SK-N-SH treated with all-trans-retinoic acid at 6 μM for 48 hours (cell line): ENCODE results near the gene SEMA3F.

Experiments used
- ATAC-seq: fragments of 200-7000 bp; cut with Tn5 transposase; 3 replicates; pipeline ENCODE4 v1.9.1; 2020; ENCODE audit warnings: mild to moderate bottlenecking, moderate library complexity
- ARNTL ChIP-seq: fragments of 450-650 bp; formaldehyde crosslinking; IDR thresholded peaks from 2 replicates; pipeline ENCODE4 v1.5.0; 2020; ENCODE audit warnings: low read depth, mild to moderate bottlenecking, moderate library complexity, borderline replicate concordance
- BACH2 ChIP-seq: fragments of 250-450 bp; sonication (Bioruptor Pico); IDR thresholded peaks from 2 replicates; pipeline ENCODE4 v1.9.0; 2021; ENCODE audit warnings: mild to moderate bottlenecking, borderline replicate concordance
- CSDC2 ChIP-seq: fragments of 250-450 bp; sonication (Bioruptor Pico); IDR thresholded peaks from 2 replicates; pipeline ENCODE4 v1.5.0; 2020; ENCODE audit warnings: mild to moderate bottlenecking, moderate library complexity
- GLIS3 ChIP-seq: fragments of 250-450 bp; sonication (Bioruptor Pico); IDR thresholded peaks from 2 replicates; pipeline ENCODE4 v1.5.0; 2020; ENCODE audit warnings: mild to moderate bottlenecking, moderate library complexity
- ISL1 ChIP-seq: fragments of 250-450 bp; sonication (Bioruptor Pico); IDR thresholded peaks from 2 replicates; pipeline ENCODE4 v2.1.2; 2022; ENCODE audit warnings: mild to moderate bottlenecking, moderate library complexity
- OSR1 ChIP-seq: fragments of 250-450 bp; sonication (Bioruptor Pico); IDR thresholded peaks from 2 replicates; pipeline ENCODE4 v1.8.0; 2022; ENCODE audit warnings: moderate library complexity, mild to moderate bottlenecking, inconsistent platforms
- PPARA ChIP-seq: fragments of 250-450 bp; sonication (Bioruptor Pico); IDR thresholded peaks from 2 replicates; pipeline ENCODE4 v1.5.0; 2020; ENCODE audit warnings: mild to moderate bottlenecking, borderline replicate concordance
- RARB ChIP-seq: fragments of 250-450 bp; sonication (Bioruptor Pico); IDR thresholded peaks from 2 replicates; pipeline ENCODE4 v1.8.0; 2021; ENCODE audit warnings: mild to moderate bottlenecking, moderate library complexity
- SNAI2 ChIP-seq: fragments of 250-450 bp; sonication (Bioruptor Pico); IDR thresholded peaks from 2 replicates; pipeline ENCODE4 v1.5.0; 2020; ENCODE audit warnings: mild to moderate bottlenecking, moderate library complexity
- TCF4 ChIP-seq: fragments of 250-450 bp; sonication (Bioruptor Pico); IDR thresholded peaks from 2 replicates; pipeline ENCODE4 v1.8.0; 2021; ENCODE audit warnings: mild to moderate bottlenecking, moderate library complexity, borderline replicate concordance
- TOX ChIP-seq: fragments of 250-450 bp; sonication (Bioruptor Pico); IDR thresholded peaks from 2 replicates; pipeline ENCODE4 v1.8.0; 2021; ENCODE audit warnings: mild to moderate bottlenecking, moderate library complexity, borderline replicate concordance
- ZC3H10 ChIP-seq: fragments of 250-450 bp; sonication (Bioruptor Pico); IDR thresholded peaks from 2 replicates; pipeline ENCODE4 v1.5.1; 2021; ENCODE audit warnings: mild to moderate bottlenecking, moderate library complexity
- ZFP3 ChIP-seq: fragments of 250-450 bp; sonication (Bioruptor Pico); IDR thresholded peaks from 2 replicates; pipeline ENCODE4 v1.5.0; 2020; ENCODE audit warnings: mild to moderate bottlenecking, moderate library complexity
- ZNF565 ChIP-seq: fragments of 450-650 bp; formaldehyde crosslinking; conservative IDR thresholded peaks from 2 replicates; pipeline ENCODE4 v1.5.0; 2020; ENCODE audit warnings: low read depth, mild to moderate bottlenecking, moderate library complexity
- ZNF70 ChIP-seq: fragments of 450-650 bp; formaldehyde crosslinking; IDR thresholded peaks from 2 replicates; pipeline ENCODE4 v1.5.0; 2020; ENCODE audit warnings: mild to moderate bottlenecking, moderate library complexity
- ZNF8 ChIP-seq: fragments of 450-650 bp; formaldehyde crosslinking; IDR thresholded peaks from 2 replicates; pipeline ENCODE4 v1.5.0; 2020; ENCODE audit warnings: mild to moderate bottlenecking, moderate library complexity
- TF ChIP-seq, protein P1 (sequence below): fragments of 250-450 bp; sonication (Bioruptor Pico); IDR thresholded peaks from 2 replicates; pipeline ENCODE4 v1.5.1; 2020; ENCODE audit warnings: low read depth, mild to moderate bottlenecking, moderate library complexity
- TF ChIP-seq, protein P2 (sequence below): fragments of 250-450 bp; sonication (Bioruptor Pico); IDR thresholded peaks from 2 replicates; pipeline ENCODE4 v1.5.1; 2021; ENCODE audit warnings: mild to moderate bottlenecking, moderate library complexity
- TF ChIP-seq, protein P3 (sequence below): fragments of 250-450 bp; sonication (Bioruptor Pico); IDR thresholded peaks from 2 replicates; pipeline ENCODE4 v1.8.0; 2020; ENCODE audit warnings: mild to moderate bottlenecking, moderate library complexity, borderline replicate concordance

Gene SEMA3F

DNA sequence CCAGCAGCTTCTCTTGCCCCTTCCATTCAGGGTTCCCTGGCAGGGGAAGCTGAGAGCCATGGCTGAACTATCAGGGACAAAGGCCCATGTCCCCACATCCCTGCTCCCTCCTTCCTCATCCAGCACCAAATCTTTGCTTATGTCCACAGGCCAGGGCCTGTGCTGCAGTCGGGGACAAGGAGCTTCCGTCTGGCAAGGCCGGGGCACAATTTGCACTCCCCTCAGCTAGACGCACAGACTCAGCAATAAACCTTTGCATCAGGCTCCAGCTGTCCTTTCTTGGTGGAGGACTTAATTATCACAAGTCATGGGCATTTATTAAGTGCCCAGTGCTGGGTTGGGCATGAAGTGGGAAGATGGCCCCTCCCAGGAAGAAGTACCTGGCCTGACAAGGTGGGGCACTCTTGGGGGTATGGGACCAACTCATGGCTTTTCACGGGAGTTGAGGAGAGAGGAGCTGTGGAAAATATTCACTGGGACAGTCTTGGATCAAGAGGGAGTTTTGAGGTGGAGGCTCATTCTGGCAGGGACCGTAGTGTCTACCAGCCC is 41.2 kb downstream of the SEMA3F start (continued):
- TF ChIP-seq, protein P1, sequence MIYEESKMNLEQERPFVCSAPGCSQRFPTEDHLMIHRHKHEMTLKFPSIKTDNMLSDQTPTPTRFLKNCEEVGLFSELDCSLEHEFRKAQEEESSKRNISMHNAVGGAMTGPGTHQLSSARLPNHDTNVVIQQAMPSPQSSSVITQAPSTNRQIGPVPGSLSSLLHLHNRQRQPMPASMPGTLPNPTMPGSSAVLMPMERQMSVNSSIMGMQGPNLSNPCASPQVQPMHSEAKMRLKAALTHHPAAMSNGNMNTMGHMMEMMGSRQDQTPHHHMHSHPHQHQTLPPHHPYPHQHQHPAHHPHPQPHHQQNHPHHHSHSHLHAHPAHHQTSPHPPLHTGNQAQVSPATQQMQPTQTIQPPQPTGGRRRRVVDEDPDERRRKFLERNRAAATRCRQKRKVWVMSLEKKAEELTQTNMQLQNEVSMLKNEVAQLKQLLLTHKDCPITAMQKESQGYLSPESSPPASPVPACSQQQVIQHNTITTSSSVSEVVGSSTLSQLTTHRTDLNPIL (CRISPR knock-in tag): no peak
- TF ChIP-seq OSR1: no peak

DNA sequence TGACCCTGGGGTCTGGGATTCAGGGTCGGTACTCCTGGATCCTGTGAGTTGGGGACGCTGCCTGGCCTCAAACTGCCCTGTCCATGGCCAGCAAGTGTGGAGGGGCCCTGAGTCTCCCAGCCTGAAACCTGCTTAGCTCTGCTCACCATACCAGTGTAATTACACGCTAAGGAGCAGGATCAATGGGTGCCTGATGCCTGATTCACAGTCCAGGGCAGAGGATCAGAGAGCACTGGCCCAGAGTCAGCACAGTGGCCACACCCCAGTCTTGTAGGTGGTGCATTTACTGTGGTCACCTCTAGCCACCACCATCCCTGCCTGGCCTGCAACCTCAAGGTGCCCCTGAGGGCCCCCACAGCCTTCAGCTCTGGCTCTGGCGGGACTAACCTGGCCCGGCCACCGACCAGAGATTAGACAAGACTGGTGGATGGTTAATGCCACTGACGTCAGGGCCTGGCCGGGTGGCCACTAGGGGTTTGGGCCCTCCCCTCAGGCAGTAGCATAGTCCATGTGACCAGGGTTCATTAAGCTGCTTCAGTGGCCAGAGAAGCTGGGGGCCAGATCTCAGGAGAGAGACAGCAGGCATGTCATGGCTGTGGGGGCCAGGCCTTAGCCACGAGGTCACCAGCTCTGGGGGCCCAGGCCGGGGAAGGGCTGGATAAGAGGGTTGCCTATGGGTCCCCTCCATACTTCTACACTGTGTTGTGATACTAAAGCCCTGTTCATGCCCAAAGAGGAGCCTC is 46.6 kb downstream of the SEMA3F start:
- no peak for TF ChIP-seq ZNF565 (CRISPR knock-in tag)
- TF ChIP-seq PPARA (CRISPR knock-in tag): no peak
- TF ChIP-seq, protein P2, sequence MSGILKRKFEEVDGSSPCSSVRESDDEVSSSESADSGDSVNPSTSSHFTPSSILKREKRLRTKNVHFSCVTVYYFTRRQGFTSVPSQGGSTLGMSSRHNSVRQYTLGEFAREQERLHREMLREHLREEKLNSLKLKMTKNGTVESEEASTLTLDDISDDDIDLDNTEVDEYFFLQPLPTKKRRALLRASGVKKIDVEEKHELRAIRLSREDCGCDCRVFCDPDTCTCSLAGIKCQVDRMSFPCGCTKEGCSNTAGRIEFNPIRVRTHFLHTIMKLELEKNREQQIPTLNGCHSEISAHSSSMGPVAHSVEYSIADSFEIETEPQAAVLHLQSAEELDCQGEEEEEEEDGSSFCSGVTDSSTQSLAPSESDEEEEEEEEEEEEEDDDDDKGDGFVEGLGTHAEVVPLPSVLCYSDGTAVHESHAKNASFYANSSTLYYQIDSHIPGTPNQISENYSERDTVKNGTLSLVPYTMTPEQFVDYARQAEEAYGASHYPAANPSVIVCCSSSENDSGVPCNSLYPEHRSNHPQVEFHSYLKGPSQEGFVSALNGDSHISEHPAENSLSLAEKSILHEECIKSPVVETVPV (CRISPR knock-in tag): no peak
- no peak for TF ChIP-seq TOX
- no peak for TF ChIP-seq TCF4 (CRISPR knock-in tag)
- TF ChIP-seq GLIS3 (CRISPR knock-in tag): no peak
- TF ChIP-seq ARNTL (CRISPR knock-in tag): no peak
- no peak; the same call in 2 of the 3 replicates for ATAC-seq

DNA sequence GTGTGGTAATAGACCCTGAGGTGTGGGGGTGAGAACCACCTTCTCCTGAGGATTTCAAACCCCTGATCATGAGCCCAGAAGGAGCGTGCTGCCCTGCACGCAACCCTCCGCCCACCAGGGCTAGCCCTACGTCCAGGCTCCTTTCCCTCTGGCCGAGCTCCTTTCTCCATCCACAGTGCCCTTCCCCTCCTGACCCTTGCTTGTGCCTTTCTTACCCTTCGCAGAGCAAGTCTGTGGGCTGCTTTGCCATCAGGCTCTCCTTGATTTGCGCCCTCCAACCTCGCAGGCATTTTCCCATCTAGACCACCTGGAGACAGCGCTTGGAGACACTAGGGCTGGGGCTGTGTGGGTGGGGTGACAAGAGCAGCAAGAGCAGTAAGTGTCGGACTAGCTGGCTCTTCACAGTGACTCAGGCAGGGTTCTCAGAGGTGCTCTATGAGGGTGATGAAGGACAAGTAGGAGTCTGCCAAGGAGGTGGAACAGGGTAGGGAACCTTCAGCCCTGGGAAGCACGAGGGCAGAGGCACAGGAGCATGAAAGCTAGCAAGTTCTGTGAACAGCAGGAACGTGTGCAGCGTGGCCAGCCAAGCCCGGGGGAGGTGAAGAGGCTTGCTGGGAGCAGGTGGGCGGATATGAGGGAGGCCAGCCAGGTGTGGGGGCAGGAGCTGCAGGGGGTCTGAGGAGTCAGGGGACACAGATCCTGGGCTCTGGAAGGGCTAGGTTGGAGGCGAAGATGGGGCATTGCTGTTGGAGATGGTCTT is 47.4 kb downstream of the SEMA3F start:
- ATAC-seq: no peak
- TF ChIP-seq TCF4 (CRISPR knock-in tag): no peak
- no peak for TF ChIP-seq CSDC2 (CRISPR knock-in tag)
- no peak for TF ChIP-seq ZC3H10 (CRISPR knock-in tag)
- no peak for TF ChIP-seq GLIS3 (CRISPR knock-in tag)
- no peak for TF ChIP-seq TOX
- no peak for TF ChIP-seq ISL1
- TF ChIP-seq OSR1: no peak
- TF ChIP-seq BACH2 (CRISPR knock-in tag): no peak
- TF ChIP-seq, protein P3, sequence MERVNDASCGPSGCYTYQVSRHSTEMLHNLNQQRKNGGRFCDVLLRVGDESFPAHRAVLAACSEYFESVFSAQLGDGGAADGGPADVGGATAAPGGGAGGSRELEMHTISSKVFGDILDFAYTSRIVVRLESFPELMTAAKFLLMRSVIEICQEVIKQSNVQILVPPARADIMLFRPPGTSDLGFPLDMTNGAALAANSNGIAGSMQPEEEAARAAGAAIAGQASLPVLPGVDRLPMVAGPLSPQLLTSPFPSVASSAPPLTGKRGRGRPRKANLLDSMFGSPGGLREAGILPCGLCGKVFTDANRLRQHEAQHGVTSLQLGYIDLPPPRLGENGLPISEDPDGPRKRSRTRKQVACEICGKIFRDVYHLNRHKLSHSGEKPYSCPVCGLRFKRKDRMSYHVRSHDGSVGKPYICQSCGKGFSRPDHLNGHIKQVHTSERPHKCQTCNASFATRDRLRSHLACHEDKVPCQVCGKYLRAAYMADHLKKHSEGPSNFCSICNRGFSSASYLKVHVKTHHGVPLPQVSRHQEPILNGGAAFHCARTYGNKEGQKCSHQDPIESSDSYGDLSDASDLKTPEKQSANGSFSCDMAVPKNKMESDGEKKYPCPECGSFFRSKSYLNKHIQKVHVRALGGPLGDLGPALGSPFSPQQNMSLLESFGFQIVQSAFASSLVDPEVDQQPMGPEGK (CRISPR knock-in tag): no peak
- TF ChIP-seq ZFP3 (CRISPR knock-in tag): no peak
- no peak for TF ChIP-seq SNAI2 (CRISPR knock-in tag)
- TF ChIP-seq ZNF565 (CRISPR knock-in tag): no peak
- TF ChIP-seq, protein P1 (CRISPR knock-in tag): no peak
- TF ChIP-seq, protein P2 (CRISPR knock-in tag): no peak
- TF ChIP-seq RARB: no peak
- no peak for TF ChIP-seq ZNF70 (CRISPR knock-in tag)
- no peak for TF ChIP-seq ZNF8
- no peak for TF ChIP-seq PPARA (CRISPR knock-in tag)
